Activated CD8-positive, alpha-beta memory T cell treated with anti-CD3 and anti-CD28 coated beads for 48 hours (primary cell): Measurements from ENCODE around the gene TRAF6.

Experiments used
- DNase-seq, 3 experiments: peaks; one replicate each; pipeline ENCODE4 v3.0.0-alpha.2; 2020; ENCODE audit warnings: low read depth in 2 of 3, low spot score in 2 of 3

Gene TRAF6

DNA sequence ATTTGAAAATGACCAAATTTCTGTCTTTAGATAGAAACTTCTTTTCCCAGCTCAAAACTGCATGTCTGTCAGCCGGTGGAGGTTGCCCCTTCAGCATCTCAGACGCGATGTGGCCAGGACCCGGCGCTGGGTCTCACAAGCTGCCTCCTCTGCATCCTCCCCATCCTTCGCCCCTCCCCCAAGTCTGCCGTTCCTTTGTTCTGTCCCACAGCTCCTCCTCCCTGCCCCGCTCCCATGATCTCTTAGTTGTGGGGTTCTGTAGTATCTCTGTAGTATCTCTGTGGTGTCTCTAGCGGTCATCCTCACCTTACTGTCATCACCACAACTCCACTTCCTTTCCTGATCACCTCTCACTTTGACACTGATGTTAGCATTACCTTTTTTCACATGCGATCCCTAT, 49.9 kb downstream of the TRAF6 start:
- no peak for DNase-seq

DNA sequence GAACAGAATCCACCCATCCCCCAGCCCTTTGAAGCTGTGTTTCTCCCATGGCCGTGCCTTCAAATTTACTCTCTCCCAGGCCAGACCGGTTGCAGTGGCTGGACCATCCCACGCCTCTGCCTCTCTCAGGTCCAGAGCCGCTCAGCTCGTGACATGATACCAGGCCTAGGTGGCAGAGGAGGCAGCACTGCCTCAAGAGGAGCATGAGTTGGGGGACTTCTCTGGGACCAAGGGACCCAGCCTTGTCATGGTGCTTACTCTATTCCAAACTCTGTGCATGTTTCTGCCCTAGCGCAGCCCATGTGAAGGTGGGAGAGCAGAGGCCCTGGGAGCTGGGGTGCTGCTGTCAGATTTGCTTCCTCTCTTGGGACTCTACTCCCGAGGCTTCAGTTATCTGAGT, 51.0 kb downstream of the TRAF6 start:
- no peak for DNase-seq

DNA sequence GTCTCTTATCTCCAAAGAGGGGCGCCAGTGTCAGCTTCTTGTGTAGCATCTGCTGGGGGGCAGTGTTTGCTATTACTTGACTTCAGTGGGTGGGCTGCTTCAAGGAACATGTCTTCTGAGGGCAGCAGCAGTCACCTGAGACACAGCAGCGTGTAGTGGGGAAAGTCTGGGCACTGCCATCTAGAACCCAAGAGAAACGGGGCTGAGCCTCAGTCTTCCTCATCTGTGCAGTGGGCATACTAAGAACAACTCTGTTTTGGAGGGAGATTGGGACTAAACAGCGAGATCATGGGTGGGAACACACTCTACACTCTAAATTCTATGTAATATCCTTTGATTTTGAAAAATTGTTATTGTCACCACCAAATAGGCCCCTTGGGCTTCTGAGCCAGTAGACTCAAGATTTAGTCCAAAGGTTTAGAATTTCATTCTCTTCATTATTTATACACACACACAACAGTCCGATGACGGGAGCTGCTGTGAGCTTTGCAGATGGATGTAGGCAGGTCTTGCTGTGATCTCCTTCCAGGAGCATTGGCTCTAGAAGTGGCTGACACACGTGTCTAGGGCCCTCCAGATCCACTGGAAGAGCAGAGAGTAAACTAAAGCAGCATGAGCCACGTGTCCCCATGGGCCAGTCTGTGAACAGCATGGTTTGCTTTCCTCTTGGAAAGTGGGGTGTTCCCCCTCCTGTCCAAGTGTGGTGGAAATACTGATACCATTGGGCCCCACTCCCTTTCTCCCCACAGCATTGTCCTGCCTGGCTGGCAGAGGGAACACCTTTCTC, 51.8 kb downstream of the TRAF6 start:
- DNase-seq = no peak

DNA sequence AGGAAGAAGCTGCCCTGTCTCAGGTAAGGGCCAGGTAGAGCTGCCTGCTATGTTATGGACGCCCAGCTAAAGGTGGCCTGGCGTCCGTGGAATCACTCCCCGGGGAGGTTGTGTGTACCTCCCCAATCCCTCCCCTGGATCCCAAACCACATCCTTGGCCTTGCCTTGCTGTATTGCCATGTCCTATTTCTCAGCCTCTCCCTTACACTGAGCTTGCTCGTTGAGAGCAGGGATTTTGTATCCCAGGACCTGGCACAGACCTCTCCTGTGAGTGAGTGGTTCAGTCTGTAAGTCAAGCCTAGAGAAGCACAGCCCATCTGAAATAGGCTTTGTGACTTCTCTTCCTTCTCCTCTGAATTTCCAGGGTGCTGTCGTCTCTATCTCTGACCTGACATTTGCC, 53.9 kb downstream of the TRAF6 start:
- DNase-seq = no peak

DNA sequence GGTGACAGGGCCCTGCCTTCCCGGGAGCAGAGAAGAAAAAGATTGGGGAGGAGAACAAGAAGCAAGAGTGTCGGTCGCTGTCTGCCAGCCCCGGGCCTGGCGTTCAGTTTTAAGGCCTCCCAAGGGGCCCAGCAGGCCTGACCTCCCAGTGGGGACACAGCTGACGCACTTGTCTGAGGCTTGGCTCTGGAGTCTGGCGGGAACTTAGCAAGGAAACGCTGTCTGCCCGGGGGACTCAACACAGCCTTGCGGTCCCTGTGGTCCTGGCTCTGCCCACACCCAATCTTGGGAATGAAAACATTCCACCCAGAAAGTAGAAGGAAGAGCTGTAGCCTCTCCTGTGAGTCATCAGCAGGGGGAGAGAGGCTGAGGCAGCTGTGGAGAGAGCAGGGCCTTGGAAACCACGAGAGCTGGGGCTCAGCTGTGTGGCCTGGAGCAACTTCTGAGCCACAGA, 54.4 kb downstream of the TRAF6 start:
- no peak for DNase-seq

DNA sequence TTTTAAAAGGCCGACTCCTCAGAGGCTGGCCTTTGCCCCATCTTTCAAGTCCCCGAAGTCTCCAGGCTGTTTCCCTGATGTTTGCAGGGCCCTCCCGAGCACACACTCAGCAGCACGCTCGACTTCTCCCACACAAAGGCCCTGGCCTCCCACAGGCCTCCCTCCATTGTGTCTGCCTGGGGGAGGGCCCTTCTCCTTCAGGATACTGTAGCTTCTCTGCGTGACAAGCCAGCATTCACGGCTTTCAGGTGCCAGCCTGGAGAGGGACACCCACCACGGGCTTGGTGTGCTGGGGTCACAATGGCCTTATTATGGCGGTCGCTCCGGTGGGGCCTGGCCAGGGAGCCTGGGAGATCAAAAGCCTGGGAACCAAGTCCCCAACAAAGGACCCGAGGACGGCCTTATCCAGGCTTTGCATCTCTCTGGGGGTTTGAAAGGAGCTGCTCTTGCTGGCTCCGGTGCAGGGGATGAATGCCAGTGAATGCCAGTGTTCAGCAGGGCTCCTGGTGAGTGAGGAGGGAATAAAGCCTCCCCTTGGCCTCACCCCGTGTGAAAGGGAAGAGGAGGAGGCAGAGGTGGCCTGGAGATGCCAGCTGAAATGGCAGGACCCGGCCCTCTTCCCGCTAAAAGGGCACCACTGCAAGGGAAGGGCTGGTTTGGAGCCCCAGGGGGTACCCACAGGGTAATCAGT, 55.0 kb downstream of the TRAF6 start:
- DNase-seq = no peak

DNA sequence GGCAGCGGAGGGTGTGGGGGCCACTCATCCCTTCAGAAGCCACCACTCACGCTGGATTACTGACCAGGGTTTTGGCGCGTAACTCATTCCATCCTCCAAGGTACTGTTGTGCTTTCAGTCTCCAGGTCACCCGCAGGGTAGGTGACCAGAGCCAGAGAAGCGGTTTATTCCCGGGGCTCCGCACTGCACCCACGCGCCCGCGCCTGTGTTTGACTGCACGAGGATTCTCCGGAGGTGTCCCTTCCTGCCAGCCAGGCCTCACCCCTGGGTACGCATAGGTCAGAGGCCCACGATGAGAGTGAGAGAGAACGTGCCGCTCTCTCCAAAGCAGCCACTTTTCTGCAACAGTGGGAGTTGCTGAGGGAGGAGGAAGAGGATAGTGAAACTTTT, 55.5 kb downstream of the TRAF6 start:
- no peak for DNase-seq

DNA sequence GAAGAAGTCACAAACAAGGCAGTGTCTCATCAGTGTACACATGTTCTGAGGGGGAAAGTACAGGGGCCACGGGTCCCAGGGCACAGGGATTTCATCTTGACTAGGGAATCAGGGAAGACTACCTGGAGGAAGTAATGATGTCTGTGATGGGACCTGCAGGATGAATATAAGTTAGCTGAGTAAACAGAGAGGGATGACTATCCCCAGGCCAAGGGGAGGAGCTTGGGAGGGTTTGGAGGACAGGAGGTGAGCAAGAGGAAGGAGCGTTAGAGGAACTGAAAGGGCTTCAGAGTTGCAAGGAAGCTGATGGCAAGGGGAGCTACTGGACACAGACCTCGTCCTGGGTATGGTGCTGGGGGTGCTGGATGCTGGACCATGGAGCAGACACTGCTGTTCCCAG, 56.4 kb downstream of the TRAF6 start:
- no peak for DNase-seq

DNA sequence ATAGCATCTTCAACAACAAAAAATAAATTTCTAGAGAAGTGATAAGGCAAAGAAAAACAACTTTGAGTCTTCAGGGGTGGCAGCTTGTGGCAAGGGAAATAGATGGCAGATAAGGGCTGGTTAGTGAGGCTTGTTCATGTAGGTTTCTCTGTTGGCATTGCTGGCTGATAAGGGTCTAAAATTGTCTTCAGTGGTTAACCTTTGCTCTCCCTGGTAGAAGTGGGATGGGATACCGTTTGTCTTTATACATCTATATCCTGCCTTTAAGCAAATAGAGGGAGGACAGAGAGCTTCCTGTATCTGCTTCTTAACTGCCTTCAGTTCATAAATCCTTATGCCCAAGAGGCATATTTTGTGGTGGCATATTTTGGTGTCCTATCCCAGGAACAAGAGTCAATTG, 57.1 kb downstream of the TRAF6 start:
- DNase-seq = no peak

DNA sequence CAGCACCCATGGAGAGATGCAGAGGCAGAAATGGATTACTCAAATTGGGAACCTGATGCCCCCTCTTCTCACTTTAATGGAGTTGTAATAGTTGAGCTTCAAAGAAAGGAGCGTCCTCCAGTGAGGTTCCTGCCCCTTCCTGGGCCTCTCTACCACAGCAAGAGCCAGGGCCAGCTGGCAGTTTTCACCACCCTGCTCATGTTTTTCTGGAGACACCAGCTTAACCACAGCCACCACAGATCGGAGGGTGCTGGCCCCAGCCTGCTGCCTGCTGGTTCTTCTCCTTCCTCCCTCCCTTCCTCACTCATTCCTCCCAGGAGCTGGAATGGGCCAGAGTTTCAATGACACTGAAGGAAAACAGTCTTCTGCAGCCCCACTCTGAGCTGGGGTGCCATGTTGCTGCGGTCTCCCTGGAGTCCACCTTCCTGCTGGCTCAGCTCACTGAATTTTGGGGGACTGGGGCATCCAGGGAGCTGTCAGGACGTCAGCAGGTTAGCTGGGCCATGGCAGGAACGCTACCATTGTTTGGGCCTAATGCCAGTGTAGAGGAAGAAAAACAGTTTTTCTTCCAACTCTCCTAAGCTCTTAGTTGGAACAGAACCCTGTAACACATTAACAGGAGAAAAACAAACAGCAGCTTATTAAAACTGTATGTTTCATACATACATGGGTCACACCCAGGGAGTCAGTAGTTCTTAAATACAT, 57.7 kb downstream of the TRAF6 start:
- no peak for DNase-seq

DNA sequence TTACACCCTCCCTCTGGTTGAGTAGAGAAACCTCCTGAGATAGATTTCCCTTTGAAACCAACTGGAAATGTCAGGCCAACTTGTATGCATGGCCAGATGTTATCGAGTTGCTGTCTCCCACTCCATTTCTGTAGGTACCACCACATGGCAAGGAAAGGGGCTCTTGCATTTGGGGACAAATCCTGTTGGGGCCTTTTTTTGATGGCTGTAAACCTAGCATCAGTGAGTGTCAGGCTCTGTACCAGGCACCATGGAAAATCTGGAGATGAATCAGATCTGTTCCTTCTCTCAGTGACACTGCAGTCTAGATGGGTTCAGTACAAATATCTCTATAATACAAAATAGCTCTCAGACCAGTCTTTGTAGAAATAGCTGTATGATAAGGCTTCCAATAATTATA, 58.4 kb downstream of the TRAF6 start:
- DNase-seq = no peak

DNA sequence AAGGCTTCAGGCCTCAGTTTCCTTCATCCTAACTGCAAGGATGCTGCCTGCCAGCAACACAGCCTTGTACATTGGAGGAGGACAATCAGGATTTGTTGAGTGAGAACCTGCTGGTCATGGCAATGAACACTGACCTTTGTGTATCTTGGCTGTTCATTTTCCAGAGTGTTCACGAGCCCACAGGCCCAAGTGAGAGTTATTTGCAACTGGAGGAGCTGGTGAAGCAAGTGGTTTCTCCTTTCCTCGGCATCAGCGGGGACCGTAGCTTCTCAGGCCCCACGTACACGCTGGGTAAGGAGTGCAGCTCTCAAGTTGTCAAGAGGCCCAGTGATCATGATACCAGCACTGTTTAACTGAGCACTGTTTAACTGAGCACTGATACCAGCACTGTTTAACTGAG, 59.0 kb downstream of the TRAF6 start:
- DNase-seq = no peak

DNA sequence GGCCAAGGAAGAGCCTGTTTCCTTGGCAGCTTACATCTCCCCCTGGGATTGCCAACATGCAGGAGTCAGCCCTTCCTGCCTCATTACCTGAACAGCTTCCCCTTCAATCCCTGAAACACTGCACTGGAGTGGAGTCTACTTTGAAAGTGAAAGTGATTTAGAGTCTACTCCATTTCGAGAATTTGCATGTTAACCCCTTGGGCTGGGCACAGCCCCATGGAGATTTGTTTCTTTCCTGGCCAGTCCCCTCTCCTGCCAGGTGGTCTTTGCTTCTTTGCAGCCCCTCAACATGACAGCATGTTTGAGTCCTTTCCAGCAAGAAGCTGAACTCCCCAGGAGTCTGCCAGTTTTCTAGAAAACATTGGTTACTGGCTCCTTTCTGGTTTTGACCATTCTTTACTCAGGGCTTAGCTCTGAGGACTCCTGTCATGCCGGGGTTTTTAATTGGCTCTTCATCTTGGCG, 59.9 kb downstream of the TRAF6 start:
- DNase-seq = no peak

DNA sequence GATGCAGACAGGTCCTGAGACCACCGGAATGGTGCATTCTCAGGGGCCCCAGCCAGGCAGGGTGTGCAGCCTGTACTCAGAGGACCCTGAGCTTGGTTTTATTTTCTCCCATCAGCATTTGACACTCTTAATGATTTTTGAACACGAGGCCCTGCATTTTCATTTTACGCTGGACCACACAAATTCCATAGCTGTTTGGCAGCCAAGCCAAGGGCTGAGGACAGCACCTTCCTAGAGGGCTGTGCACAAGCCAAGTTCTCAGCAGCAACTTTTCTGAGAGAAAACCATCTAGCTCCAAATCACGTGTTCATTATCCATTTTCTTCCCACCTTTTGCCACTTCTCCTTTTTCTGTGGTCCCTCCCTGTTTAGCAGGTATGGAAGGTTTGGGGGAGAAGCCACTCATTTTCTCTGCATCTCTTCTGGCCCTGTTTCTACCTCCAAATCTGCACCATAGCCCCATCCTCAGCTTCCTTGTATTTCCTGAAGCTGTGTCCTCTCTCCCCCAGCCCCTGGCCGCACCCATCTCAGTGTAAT, 60.4 kb downstream of the TRAF6 start:
- no peak for DNase-seq

DNA sequence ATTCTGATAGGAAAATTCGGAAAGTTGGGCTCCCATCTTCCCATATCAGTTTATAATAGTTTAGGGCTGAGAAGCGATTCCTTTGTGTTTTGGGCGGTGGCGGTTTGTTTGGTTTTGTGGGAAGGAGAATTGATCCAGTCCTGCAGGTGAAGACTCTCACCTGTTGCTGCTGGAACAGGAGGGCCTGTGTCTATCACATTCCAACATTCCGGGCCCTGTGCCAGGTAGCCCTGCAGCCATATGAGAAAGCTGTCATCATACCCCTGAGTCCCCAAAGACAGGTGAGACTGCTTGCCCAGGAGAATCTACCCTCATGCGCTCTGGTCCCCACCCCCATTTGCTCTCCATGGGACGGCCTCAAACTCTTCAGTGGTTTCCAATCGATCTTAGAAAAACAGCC, 62.1 kb downstream of the TRAF6 start:
- DNase-seq = no peak

DNA sequence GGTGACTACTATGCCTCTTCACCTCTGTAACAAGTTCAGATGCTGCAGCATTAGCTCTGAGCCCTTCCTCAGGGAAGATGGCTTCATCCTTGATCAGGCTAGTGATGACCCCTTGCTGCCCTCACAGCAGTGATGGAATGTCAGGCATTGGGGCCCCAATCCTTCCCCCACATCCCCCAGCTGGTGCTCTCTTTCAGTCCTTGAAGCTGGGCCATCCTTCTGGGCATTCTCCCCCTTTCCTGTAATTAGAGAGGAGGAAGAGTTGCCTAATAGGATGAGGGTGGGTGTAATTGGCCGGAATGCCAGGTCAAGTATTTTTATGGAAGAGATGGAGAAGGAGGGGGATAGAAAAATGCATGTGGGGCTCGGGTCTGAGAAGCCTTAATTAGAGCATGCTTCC, 62.6 kb downstream of the TRAF6 start:
- DNase-seq = no peak

DNA sequence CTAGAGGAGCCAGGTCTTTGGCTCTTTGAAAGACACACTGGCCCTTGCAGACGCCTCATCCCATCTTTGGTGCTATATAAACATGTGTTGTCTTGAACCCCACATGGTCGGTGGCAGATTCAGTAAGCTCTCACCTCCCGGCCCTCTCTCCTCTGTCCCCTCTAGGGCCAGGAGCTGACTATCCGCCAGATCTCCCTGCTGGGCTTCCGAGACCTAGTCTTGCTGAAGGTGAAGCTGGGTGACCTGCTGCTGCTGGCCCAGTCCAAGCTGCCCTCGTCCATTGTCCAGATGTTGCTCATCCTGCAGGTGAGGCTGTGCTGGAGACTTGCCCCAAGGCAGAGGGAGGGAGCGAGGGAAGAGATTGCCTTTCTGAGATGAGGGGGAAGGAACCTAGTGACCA, 63.9 kb downstream of the TRAF6 start:
- DNase-seq = no peak

DNA sequence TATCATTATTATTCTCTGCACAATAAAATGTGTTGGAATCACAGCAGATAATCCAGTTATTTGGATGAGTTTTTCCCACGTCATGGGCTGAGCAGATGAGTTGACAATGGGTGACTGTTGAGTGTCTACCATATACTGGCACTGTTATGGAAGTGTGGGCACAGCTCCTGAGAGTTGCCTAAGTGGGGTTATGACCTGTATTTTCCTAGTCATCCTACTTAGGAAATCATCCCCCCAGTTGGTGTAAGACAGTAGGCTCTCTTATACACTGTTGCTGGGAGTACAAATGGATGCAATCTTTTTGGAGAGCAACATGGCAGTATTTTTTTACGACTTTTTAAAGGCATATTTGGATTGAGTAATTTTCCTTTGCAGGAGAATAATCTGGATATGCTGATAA, 66.4 kb downstream of the TRAF6 start:
- DNase-seq = no peak

DNA sequence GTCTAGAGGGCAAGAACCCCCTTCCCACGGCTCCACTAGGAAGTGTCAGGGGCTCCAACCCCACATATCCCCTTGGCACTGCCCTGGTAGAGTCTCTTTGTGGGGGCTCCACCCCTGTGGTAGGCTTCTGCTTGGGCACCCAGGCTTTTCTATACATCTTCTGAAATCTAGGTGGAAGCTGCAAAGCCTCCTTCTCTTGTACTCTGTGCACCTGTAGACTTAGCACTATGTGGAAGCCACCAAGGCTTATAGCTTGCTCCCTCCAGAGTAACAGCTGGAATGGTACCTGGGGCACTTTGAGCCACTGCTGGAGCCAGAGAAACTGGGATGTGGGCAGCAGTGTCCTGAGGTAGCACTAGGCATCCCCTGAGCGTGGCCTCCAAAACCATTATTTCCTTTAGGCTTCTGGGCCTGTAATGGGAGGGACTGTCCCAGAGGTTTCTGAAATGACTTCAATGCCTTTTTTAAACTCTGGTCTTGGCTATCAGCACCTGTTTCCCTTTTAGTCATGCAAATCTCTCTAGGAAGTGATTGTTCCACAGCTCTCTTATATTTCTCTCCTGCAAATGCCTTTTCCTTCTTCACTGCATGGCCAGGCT, 68.4 kb downstream of the TRAF6 start:
- DNase-seq = no peak

DNA sequence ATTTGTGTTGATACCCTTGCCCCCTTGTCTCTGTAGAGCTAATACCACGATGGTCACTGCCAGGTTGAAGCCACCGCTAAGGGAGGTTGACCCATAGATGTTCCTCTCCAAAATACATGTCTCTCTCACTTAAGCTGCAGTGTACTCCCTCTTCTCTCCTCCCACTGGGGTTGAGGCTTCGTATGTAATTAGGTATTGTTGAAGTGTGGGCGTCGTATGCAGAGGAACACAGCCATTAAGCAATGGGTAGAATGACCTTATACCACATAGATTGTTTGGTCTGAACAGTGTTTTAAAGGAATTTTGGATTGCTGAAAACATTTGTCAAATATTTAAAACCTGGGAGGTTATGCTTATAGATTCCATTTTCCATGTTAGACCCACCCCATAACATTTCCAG, 71.9 kb downstream of the TRAF6 start:
- DNase-seq = no peak

DNA sequence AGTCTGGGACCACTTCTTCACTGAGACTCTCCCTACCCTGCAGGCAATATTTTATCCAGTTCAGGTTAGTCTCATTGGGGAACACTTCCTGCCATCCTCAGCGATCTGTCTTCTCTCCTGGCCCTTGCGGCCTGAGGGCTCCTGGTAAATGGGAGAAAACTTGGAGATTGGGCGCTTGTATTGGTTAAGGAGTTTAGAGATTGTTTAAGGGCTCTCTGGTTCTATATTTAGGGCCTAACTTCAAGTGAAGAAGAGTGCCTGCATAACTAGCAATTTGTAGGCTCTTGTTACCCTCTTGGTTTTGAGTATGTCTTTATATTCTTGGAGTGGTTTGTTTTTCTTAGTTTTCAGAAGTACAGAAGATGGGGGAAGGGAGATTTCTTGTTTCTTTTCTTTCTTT, 72.7 kb downstream of the TRAF6 start:
- no peak for DNase-seq
